Measurements from ENCODE around the gene NIM1K. TPM values are rescaled to one million over a fixed set of nuclear protein-coding genes. Genes with fewer than 3 reads are reported as not detected.

NIM1K gene
- total and polyA plus RNA-seq, 4 donors, result 1.0 to 4.2 (median 3.1) TPM; not detected in 1

DNA sequence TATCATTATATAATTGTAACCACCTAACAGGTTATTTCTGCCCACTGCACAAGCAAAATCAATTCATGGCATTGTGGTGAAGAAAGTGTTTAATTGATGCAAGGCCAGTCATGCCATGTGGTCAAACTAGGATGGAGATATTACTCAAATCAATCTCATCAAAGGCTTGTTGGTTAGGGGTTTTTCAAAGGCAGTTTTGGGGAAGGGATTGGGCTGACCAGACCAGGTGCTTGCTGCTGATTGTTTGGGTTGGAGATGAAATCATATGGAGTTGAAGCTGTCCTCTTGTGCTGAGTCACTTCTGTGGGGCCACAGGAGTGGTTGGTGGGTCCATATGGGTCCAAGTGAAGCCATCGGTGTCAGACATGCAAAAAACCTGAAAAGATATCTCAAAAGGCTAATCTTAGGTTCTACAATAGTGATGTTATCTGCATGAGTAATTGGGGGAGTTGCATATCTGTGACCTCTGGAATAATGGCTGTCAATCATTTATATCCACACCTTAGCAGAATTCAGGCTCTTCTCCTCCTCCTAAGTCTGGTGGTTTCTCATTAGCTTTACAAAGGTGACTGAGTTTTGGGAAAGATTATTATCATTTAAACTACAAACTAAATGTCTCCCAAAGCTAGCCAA, 76.3 kb downstream of the NIM1K start:
- ATAC-seq (ENCODE audit: insufficient read depth, low FRiP score) (no peak), DNase-seq (no peak)
- Histone ChIP-seq H3K9me3 (ENCODE audit: control insufficient read depth in 4 of 4, insufficient read depth in 3 of 4, low read length in 3 of 4) (peaks cover 0 to 3% (median 0%) of the 10 kb centered on the region in 4 donors), H3K9ac (ENCODE audit: insufficient read depth in 1 of 2, low read length in 2 of 2) (no peak overlapping the region), H3K4me1 (ENCODE audit: control insufficient read depth in 5 of 5, insufficient read depth in 5 of 5, low read length in 5 of 5) (no peaks in the 10 kb centered on the region), H3K36me3 (ENCODE audit: control insufficient read depth in 4 of 4, insufficient read depth in 4 of 4, low read length in 4 of 4) (no peaks in the 10 kb centered on the region), H3K27me3 (ENCODE audit: control insufficient read depth in 3 of 3, insufficient read depth in 3 of 3, low read length in 2 of 3) (peaks cover 0 to 23% (median 0%) of the 10 kb centered on the region in 3 donors), H3K4me3 (no peak overlapping the region), H3K27ac (ENCODE audit: low read depth in 1 of 2, low read length in 1 of 2) (no peak overlapping the region)
- no peak for TF ChIP-seq CTCF (IDR thresholded peaks at IDR 0.05; ENCODE audit: control extremely low read depth, extremely low read depth)
- 93% methylated on average over 1 of the region's 1 CpG for WGBS, 2 donors

GRCh38 chr5:43270645-43271044, 78.6 kb downstream of the NIM1K start:
- Histone ChIP-seq H3K9me3 (ENCODE audit: control insufficient read depth in 4 of 4, insufficient read depth in 3 of 4, low read length in 3 of 4) (peaks cover 0 to 3% (median 0%) of the 10 kb centered on the region in 4 donors), H3K27me3 (ENCODE audit: control insufficient read depth in 3 of 3, insufficient read depth in 3 of 3, low read length in 2 of 3) (peaks cover 0 to 27% (median 0%) of the 10 kb centered on the region in 3 donors), H3K4me3 (no peak overlapping the region), H3K9ac (ENCODE audit: insufficient read depth in 1 of 2, low read length in 2 of 2) (no peak overlapping the region), H3K4me1 (ENCODE audit: control insufficient read depth in 5 of 5, insufficient read depth in 5 of 5, low read length in 5 of 5) (peaks cover 0 to 4% (median 0%) of the 10 kb centered on the region in 5 donors), H3K27ac (ENCODE audit: low read depth in 1 of 2, low read length in 1 of 2) (no peak overlapping the region), H3K36me3 (ENCODE audit: control insufficient read depth in 4 of 4, insufficient read depth in 4 of 4, low read length in 4 of 4) (no peaks in the 10 kb centered on the region)
- WGBS, 2 donors, result 94 to 100% methylated on average over 1 of the region's 1 CpG
- TF ChIP-seq CTCF (IDR thresholded peaks at IDR 0.05; ENCODE audit: control extremely low read depth, extremely low read depth), result no peak
- DNase-seq (no peak), ATAC-seq (ENCODE audit: insufficient read depth, low FRiP score) (no peak)

DNA sequence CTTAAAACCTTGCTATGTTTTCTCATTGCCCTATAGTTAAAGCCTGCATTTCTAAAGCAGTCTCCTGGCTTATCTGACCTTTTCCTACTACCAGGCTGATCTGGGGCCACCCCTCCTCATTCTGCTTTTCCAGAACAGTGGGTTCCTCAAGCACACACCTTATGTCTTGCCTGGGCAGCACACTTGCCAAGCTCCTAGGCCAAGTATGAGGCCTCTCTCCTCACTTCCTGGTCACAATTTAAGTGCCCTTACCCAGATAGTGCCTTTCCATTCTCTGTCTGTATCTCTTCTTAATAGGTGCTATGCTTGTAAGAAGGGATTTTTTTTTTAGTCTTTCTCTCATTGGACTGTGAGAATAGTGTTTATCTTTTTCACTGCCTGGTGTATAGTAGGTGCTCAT, 81.5 kb downstream of the NIM1K start:
- ATAC-seq (ENCODE audit: insufficient read depth, low FRiP score) (no peak), DNase-seq (no peak)
- peaks cover 0 to 37% (median 0%) of the 10 kb centered on the region in 3 donors for H3K27me3 ChIP-seq (ENCODE audit: control insufficient read depth in 3 of 3, insufficient read depth in 3 of 3, low read length in 2 of 3)
- no peak for TF ChIP-seq CTCF (IDR thresholded peaks at IDR 0.05; ENCODE audit: control extremely low read depth, extremely low read depth)
- H3K36me3 ChIP-seq (ENCODE audit: control insufficient read depth in 4 of 4, insufficient read depth in 4 of 4, low read length in 4 of 4), result no peaks in the 10 kb centered on the region
- no peak overlapping the region for H3K27ac ChIP-seq (ENCODE audit: low read depth in 1 of 2, low read length in 1 of 2)
- H3K9me3 ChIP-seq (ENCODE audit: control insufficient read depth in 4 of 4, insufficient read depth in 3 of 4, low read length in 3 of 4), result no peaks in the 10 kb centered on the region
- no peak overlapping the region for H3K9ac ChIP-seq (ENCODE audit: insufficient read depth in 1 of 2, low read length in 2 of 2)
- no peak overlapping the region for H3K4me3 ChIP-seq
- H3K4me1 ChIP-seq (ENCODE audit: control insufficient read depth in 5 of 5, insufficient read depth in 5 of 5, low read length in 5 of 5), result peaks cover 0 to 4% (median 0%) of the 10 kb centered on the region in 5 donors
